OCI-LY3 (cell line): ENCODE data around the gene S100A12.

ENCODE experiments used
- CTCF ChIP-seq: fragments of 200-600, 300-600 bp; sonication (generic); IDR thresholded peaks from 2 replicates; pipeline ENCODE4 v1.5.1; 2014; ENCODE audit warnings: antibody characterized with exemption, low read length, low read depth
- EZH2phosphoT487 ChIP-seq: fragments of 200-600 bp; shearing (Covaris generic); IDR thresholded peaks from 2 replicates; pipeline ENCODE4 v1.6.1; 2018; ENCODE audit warnings: antibody characterized with exemption, mixed run types, low read depth

DNA sequence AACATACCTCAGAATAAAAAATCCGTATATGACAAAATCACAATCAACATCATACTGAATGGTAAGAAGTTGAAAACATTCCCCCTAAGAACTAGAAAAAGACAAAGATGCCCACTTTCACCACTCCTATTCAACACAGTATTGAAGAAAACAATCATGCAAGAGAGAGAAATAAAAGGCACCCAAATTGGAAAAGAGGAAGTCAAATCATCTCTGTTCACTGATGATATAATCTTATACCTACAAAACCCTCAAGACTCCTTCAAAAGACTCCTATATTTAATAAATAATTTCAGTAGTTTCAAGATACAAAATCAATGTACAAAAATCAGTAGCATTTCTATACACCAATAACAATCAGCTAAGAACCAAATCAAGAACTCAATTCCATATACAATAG lies 41.5 kb downstream of the S100A12 start:
- TF ChIP-seq CTCF (no peak), EZH2phosphoT487 (no peak)
